GM19463 (cell line): ENCODE results near the gene MAGI1.
"Not testable (repeated sequence)": the region's sequence is repeated elsewhere in the genome, so short reads cannot be mapped to it uniquely, and the experiment has no call there.

Experiments used
- ATAC-seq: cut with Tn5 transposase; IDR thresholded peaks from one replicate; pipeline ENCODE4 v1.9.1; 2021; ENCODE audit warnings: mild to moderate bottlenecking, moderate library complexity; ENCODE audit not compliant: unreplicated experiment

Gene MAGI1

DNA sequence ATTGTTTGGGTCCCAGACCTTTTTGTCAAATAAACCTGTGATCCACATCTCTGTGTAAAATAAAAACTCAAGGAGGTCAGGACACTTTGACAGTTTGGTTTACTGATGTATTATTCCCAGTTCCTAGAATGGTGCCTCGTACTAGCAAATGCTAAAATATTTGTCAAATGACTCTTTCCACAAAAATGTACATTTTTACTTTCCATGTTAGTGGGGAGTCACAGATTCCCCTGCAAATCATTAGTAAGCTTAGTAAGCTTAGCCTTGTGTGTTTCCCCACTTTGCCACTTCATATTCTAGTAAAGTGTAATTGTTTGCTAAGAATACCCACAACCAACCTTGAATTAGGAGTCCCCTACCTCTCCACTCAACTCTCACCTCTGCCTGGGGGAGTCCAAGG lies 2.4 kb upstream of the MAGI1 start:
- no peak for ATAC-seq

- no peak for ATAC-seq
These were observed 821 bp upstream of the MAGI1 start for GRCh38 chr3:66039590-66039887.

- ATAC-seq: peak; percentile 29
These were observed 363 bp downstream of the MAGI1 start for GRCh38 chr3:66038384-66038725.

DNA sequence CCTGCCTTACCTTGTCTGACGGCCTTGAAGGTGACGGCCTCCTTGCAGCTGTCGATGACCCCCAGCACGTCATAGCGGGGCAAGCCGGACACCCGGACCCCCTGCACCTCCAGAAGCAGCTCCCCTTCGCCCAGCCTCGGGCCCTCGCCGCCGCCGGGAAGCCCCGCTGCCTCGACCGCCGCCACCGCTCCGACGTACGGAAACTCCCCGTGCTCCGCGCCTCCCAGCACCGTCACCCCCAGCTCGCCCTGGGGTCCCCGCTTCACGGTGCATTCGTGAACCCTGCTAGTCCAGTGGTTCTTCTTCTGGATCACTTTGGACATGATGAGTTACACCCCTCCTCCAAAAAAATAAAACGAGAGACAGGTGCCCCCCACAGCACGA lies 740 bp downstream of the MAGI1 start:
- no peak for ATAC-seq

DNA sequence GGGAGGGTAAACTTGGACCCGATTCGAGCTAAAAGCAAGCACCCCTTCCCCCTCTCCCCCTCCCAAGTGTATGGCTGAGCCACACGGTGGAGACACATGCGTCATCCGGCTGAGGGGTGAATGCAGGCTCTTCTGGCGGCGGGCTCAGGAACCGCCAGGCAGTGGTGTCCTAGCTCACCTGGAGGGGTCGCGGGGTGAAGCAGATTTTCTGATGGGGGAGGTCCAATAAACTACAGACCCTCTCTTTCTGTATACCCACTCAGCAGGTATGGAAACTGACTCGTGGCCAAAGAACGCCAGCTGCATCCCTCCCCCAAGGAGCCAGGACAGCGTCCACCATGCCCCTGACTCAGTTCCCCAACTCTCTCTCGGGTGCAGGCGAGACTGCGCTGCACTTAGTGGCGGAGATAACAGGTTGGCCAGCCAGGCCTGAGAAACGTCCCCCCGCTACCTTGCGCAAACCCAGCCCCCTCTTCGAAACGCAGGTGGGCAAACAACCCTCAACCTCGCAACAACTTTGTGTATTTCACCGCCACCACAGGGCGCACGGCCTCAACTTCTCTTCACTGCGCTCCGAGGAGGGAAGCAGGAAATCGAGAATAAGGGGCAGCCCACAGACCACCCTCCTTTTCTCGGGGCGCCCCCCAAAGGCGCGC lies 1.3 kb downstream of the MAGI1 start:
- no peak for ATAC-seq

- ATAC-seq: no peak
These were observed 2.1 kb downstream of the MAGI1 start for GRCh38 chr3:66036586-66037148.

DNA sequence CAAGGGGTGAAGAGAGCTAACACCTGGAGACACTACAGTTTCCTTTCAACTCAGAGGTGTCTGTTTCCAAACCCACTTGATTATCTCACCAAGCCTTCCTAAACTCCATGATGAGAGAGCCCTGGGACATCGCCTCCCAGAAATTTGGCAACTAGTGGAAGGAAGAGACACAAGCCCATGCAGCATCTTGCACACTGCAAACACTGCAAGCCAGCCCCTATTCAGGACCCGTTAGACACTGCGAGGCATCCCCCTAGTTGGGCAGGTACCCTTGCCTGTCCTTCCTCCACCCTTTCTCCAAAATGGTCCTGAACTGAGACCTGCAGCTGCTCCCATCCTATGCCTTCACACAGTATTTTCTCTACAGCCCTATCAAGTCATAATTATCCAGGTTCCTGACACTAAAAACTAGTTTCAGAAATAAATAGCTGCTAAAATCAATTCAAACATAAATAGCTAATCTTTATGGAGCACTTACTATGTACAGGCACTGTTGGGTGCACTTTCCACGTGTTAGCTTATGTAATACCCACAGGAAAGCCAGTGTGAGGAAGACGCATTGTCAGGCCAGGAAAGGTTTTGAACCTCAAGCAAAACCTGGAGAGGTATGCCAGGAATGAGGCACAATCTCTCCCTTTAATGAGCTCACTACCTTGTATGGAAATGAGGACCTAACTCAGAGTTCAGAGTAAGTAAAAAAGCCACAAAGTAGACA lies 2.8 kb downstream of the MAGI1 start:
- ATAC-seq: no peak

- ATAC-seq: no peak
These were observed 5.2 kb downstream of the MAGI1 start for GRCh38 chr3:66033241-66034138.

- ATAC-seq: no peak
These were observed 7.5 kb downstream of the MAGI1 start for GRCh38 chr3:66031102-66031698.

GRCh38 chr3:66029443-66029842 lies 9.3 kb downstream of the MAGI1 start:
- no peak for ATAC-seq

- no peak for ATAC-seq
These were observed 9.7 kb downstream of the MAGI1 start for GRCh38 chr3:66029014-66029413.

DNA sequence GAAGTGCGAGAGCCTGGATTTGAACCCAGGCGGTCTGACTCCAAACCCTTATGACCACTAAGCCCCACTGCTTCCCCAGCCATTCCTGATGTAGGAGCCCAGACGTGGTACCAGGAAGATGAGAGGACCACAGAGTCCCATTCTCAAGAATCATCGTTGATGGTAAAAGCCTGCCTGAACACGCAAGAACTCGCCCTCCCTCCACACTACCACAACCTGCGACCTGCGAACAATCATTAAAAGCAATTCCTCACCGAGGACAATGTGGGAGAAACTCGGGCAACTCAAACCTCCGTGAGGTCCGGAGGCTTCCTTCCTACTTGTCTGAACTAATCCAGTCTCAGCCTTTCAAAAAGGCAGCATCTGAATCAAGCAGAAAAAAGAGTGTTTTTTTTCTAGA lies 10.3 kb downstream of the MAGI1 start:
- ATAC-seq: no peak

- ATAC-seq: not testable (repeated sequence)
These were observed 11.6 kb downstream of the MAGI1 start for GRCh38 chr3:66027099-66027498.

DNA sequence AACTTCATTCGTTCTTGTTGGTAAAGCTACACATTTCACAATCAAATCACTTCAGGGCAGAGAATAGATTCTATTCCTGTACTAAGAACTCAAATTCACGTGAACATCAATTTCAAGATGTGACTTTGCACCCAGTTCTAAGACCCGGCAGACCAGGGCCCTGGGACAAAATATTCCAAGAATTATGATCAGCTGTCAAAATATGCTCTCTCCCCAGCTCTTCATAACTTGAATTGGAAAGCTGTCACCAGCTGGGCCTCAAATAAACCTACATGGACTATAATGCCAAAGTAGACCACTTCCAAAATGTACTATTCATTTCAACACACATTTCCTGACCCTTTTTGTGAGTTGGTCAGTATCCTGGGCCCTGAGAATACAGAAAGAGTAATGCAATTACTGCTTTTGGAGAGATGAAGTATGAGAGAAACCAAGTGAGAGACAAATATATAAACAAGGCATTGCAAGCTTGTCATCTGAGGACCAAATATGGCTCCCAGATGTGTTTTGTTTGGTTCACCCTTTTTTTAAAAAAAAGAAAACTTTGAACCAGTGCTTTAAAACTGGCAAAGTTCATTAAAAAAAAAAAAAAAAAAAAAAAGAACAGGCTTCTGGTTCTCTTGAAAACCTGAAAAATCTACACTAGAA lies 14.9 kb downstream of the MAGI1 start:
- ATAC-seq: no peak

DNA sequence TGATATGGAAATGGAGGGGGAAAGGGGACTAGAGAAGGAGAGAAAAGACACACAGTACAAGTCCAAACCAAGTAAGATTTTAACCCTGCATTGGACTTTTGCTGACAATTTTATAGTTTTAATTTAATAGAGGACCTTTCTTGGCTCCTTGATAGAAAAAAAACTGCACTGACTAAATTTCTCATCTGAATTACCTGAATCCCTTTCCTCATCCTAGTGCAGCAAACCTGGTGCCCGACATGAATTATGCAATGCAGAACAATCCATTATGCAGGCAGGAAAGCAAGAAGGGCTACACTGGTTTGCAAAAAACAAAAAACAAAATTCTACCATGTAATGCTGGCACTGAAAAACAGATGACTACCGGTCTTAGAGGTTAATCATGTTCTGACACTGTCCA lies 15.5 kb downstream of the MAGI1 start:
- no peak for ATAC-seq

- ATAC-seq: no peak
These were observed 17.0 kb downstream of the MAGI1 start for GRCh38 chr3:66021731-66022131.

DNA sequence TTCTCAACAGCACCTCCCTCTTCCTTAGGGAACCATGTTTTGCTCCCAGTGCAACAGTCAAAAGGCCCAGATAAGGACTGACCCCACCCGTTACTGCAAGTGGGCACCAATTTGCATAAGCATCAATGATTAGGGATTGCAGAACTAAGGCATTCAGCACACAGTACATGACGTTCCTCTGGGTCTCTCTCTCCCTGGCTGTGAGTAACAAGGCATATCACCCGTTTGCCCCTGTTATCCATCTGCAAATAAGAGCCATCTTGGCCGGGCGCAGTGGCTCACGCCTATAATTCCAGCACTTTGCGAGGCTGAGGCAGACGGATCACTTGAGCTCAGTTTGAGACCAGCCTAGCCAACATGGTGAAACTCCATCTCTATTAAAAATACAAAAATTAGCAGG lies 18.8 kb downstream of the MAGI1 start:
- no peak for ATAC-seq

DNA sequence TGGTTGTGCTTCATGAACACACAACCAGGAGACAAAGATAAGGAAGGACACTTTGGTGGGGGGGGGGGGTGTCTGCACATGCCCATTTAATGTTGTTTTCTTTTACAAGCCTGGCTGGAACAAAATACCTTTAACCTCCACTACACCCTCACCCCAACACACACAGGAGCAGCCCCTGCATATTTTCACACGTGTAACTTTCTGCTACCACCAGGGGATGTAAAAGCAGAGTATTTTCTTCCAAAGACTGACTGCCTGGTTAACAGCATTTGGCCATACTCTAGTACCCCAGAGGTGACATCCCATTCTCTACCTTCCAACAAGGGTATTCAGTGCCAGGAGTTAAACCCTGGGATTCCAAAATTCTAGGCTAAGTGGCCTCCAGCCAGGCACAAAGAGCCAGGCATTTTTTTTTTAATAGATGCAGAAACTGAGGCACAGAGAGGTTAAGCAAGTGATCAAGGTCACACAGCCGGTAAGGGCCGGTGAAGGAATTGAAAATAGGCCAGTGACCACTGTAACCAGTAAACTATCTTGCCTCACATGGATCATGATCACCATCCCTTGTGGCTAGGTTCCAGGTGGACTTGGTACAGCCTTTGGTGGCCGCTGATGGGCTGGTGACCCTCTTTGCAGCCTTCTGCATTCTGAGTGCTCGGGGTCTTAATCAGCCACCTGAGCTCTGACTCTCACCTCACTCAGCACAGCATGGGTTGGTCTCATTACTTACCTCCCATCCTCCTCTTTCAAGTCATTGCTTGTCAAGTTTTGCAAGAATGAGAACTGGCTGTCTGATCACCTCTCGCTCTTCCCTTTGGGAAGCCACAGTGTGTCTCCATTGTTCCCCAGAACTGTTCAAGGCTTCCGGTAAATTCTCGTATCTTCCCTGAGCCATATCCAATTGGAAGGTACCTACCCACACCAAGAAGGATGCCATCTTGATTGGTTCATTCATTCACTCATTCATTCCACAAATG lies 20.4 kb downstream of the MAGI1 start:
- ATAC-seq: no peak

GRCh38 chr3:66017591-66017990 lies 21.1 kb downstream of the MAGI1 start:
- no peak for ATAC-seq

DNA sequence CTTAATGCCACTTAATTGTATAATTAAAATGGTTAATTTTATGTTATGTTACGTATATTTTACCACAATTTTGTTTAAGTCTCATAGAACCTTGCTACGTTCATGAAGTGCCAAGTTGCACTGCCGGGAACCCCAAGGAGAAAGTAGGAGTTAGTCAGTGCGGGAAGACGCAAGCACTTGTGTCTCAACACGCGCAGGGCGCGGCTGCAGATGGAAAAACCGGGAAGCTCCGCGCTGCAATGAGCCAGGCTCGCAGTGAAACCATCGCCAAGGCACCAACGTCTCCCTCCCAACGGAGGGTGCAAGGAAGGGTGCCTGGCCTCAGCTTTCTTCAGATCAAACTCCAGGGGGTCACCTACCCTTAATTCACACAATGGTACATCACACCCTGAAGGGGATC lies 21.6 kb downstream of the MAGI1 start:
- no peak for ATAC-seq
